Umbilical cord (tissue), 2 donors: ENCODE measurements around the gene HUNK. TPM values are rescaled to one million over a fixed set of nuclear protein-coding genes. Genes with fewer than 3 reads are reported as not detected.
"Not testable (repeated sequence)": the region's sequence is repeated elsewhere in the genome, so short reads cannot be mapped to it uniquely, and the experiment has no call there.

Experiments used
- DNase-seq: peaks from one replicate; pipeline ENCODE4 v3.0.0-alpha.2; 2015; ENCODE audit warnings: low spot score
- total RNA-seq: library from RNA; depleted of rRNA; stranded (reverse); fragments of >200 nt; gene quantifications from one replicate; pipeline ENCODE4 v1.2.3, GENCODE V29; 2014; ENCODE audit warnings: low replicate concordance; ENCODE audit not compliant: insufficient read depth

The HUNK gene
- total RNA-seq, 1 donor from 2014 or later = 3.1 TPM

GRCh38 chr21:31918250-31918775 is 45.5 kb downstream of the HUNK start:
- DNase-seq = no peak

- DNase-seq = no peak
These were observed 47.5 kb downstream of the HUNK start for GRCh38 chr21:31920275-31920674.

DNA sequence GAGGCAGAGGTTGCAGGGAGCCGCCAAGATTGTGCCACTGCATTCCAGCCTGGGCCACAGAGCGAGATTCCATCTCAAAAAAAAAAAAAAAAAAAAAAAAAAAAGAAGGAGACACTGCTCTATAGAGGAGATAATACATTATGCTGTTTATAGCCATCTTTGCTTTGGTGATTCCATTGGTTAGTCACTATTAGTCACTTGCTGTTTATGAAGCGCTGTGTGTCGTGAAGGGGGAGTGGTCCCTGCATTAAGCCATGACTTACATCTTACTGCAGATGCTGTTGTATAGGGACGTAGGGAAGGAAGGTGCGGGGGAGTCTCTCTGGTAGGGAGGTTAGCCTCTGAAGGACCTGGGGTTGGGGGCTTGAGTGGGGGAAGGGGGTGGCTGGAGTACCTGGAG is 48.3 kb downstream of the HUNK start:
- no peak for DNase-seq

DNA sequence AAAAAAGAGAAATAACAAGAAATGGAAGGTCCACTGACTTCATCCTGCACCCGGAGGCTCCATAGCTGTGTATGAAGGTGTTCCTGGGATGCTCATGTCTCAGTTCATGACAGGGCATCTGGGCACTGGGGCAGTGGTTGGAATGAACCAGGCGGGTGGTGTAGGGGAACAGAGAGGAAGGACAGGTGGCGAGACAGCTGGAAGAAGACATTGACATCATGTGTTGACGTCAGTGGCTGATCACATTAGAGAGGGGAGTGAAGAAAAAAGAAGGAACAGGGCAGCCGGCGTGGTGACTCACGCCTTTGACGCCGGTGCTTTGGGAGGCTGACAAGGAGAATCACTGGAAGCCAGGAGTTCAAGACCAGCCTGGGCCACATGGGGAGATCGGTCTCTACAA is 50.1 kb downstream of the HUNK start:
- no peak for DNase-seq

DNA sequence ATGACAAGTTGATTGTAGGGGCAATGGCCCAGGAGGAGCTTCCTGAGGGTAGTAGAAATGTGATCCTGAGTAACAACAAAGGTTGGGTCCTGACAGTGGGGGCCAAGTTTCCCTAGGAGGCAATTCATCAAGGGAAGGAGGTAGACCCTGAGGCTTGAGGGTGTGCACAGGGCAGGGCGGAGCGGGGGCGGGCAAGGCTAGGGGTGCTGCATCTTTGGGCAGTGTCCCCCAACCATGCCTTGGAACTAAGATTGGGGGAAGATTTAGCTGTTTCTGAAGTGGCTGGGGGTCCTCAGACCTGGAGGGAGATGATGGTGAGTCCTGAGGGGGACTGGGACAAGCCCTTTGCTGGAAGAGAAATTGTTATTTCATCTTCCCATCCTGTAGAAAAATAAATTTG is 50.9 kb downstream of the HUNK start:
- no peak for DNase-seq

DNA sequence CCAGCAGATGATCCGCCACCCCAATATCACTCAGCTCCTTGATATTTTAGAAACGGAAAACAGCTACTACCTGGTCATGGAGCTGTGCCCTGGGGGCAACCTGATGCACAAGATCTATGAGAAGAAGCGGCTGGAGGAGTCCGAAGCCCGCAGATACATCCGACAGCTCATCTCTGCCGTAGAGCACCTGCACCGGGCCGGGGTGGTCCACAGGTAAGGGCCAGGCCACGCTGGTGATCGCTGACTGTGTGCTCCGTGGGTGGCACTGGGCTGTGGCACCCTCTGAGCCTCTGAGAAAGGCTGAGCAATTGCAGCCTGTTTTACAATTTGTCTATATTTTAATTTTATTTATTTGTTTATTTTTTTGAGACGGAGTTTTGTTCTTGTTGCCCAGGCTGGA is 51.7 kb downstream of the HUNK start:
- DNase-seq = no peak

- no peak for DNase-seq
These were observed 53.7 kb downstream of the HUNK start for GRCh38 chr21:31926498-31926897.

GRCh38 chr21:31927689-31928353 is 55.0 kb downstream of the HUNK start:
- DNase-seq = no peak

- DNase-seq = no peak
These were observed 55.8 kb downstream of the HUNK start for GRCh38 chr21:31928656-31929055.

DNA sequence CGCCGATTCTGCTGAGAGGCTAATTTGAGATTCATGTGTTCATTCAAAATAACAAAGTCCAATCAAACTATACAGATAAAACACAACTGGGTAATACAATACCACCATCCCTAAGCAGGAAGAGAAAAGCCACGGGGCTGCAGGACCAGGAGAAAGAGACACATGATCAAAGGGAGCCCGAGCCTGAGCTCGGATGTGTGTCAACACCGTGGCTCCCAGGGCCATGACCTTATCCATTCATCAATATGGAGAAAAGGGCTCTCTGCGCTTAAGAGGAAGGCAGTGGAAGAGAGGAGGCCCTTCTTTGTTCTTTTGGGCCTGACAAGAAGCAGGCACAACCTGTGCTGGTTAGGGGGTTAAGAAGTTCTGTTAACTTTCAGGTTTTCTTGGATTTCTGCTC is 56.7 kb downstream of the HUNK start:
- no peak for DNase-seq

- no peak for DNase-seq
These were observed 57.2 kb downstream of the HUNK start for GRCh38 chr21:31930001-31930400.

DNA sequence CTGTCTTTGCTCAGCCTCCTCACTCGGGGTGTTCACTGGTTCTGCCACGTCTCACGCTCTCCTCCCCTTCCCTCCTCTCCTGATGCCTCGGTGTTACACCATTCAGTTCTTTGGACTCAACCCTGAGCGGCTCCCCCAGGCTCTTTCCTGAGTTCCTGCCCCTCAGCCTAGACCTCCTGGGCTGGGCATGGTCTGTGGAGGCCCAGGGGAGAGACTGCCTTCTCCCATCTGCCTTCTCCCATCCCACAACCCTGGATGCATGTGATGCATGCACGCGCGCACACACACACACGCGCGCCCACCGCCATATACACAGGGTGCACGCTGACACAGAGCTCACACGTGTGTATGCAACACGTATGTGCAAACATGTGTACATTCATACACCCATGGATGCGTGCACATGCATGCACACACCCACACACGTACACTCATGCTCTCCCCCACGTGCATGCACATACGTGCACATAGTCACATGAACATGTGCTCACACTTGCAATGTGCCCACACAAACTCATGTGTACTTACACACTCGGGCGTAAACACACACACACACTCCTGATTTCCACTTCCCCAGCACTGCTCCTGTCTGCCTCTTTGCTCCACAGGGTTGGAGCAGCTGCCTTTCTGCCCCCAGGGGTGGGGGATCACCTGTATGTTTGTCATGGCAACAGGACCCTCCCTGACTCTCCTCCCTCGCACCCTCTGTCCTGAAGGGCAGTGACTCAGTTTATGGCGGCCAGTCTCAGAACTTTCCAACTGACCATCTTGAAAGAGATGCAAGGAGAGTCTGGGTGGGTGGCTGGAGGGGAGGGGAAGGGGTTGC is 59.0 kb downstream of the HUNK start:
- DNase-seq = no peak

- no peak for DNase-seq
These were observed 59.6 kb downstream of the HUNK start for GRCh38 chr21:31932470-31932764.

DNA sequence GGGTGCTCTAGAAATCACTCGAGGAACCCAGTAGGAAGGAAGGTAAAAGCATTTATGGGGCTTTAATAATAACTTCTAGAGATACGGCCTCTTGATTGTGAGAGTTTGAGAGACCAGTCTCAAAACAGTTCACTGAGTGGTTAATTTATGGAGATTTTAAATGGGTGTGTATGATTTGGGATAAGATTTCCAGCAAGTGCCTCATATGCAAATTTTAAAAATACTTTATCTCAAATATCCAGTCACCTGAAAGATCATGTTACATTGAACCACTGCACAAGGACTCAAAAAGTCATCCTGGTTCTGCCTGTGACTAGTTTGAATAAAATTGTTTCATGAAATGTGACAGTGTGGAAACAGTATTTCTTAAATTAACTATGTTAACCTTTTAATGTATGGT is 64.5 kb downstream of the HUNK start:
- no peak for DNase-seq

- DNase-seq = no peak
These were observed 65.8 kb downstream of the HUNK start for GRCh38 chr21:31938330-31939301.

GRCh38 chr21:31941694-31942093 is 68.9 kb downstream of the HUNK start:
- no peak for DNase-seq

- peak; percentile 59 for DNase-seq
These were observed 70.7 kb downstream of the HUNK start for GRCh38 chr21:31943561-31943960.

- no peak for DNase-seq
These were observed 72.3 kb downstream of the HUNK start for GRCh38 chr21:31945141-31945540.

GRCh38 chr21:31945546-31945945 is 72.7 kb downstream of the HUNK start:
- peak; percentile 98 for DNase-seq

DNA sequence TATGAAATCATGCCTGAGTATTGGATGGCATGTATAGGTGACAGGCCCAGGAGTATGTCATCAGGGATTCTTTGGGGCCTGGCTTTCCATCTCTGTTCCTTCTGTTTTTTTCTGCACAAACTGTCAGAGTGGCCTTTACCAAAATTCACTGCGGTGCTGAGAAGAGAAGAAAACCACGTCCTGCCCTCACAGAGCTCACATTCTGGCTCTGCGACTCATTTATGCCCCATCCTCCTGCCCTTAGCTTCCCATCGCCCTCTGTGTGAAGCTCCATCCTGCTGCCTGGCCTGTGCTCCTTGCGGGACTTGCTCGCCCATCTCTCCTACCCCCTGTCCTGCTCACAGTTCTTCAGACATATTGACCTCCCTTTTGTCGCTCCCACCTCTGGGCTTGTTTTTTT is 73.4 kb downstream of the HUNK start:
- no peak for DNase-seq

DNA sequence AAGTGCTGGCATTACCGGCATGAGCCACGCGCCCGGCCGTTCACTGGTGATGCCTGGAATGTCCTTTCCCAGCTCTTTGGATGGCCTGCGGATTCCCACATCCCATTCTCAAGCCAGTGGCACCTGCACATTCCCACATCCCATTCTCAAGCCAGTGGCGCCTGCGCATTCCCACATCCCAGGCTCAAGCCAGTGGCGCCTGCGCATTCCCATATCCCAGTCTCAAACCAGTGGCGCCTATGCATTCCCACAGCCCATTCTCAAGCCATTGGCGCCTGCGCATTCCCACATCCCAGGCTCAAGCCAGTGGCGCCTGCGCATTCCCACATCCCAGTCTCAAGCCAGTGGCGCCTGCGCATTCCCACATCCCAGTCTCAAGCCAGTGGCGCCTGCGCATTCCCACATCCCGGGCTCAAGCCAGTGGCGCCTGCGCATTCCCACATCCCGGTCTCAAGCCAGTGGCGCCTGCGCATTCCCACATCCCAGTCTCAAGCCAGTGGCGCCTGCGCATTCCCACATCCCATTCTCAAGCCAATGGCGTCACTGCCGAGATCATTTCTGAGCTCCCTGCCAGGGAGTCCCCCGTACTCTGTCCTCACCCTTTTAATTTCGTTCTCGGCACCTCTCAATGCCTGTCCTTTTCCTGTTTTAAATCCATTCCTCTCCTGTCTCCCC is 74.2 kb downstream of the HUNK start:
- DNase-seq = not testable (repeated sequence)
